ENCODE data around the gene MUC7.
"Not testable (repeated sequence)": the region's sequence is repeated elsewhere in the genome, so short reads cannot be mapped to it uniquely, and the experiment has no call there.

The MUC7 gene

GRCh38 chr4:70471897-70472296 is at the start of gene MUC7:
TSS of gene MUC7 (plus strand) at chr4:70472197. CDS start at chr4:70474022, 1,825 bp downstream.
- DNase-seq, result no peak

- DNase-seq, result no peak
Measured at GRCh38 chr4:70425306-70425705, 46.7 kb upstream of the MUC7 start.

- DNase-seq, result no peak
Measured at GRCh38 chr4:70426789-70427188, 45.2 kb upstream of the MUC7 start.

- no peak for DNase-seq
Measured at GRCh38 chr4:70437197-70437596, 34.8 kb upstream of the MUC7 start.

GRCh38 chr4:70442474-70442873 is 29.5 kb upstream of the MUC7 start:
- DNase-seq, result no peak

GRCh38 chr4:70443329-70443728 is 28.7 kb upstream of the MUC7 start:
- DNase-seq, result no peak

- no peak for DNase-seq
Measured at GRCh38 chr4:70449220-70449619, 22.8 kb upstream of the MUC7 start.

- no peak for DNase-seq
Measured at GRCh38 chr4:70452946-70453345, 19.1 kb upstream of the MUC7 start.

- DNase-seq, result no peak
Measured at GRCh38 chr4:70463335-70463734, 8.7 kb upstream of the MUC7 start.

- DNase-seq, result no peak
Measured at GRCh38 chr4:70473679-70474078, 1.7 kb downstream of the MUC7 start.

- no peak for DNase-seq
Measured at GRCh38 chr4:70488748-70489147, 16.8 kb downstream of the MUC7 start.

- no peak for DNase-seq
Measured at GRCh38 chr4:70496231-70496630, 24.2 kb downstream of the MUC7 start.

GRCh38 chr4:70501838-70502237 is 29.8 kb downstream of the MUC7 start:
- not testable (repeated sequence) for DNase-seq

GRCh38 chr4:70504733-70505132 is 32.7 kb downstream of the MUC7 start:
- DNase-seq, result no peak

GRCh38 chr4:70505151-70505748 is 33.3 kb downstream of the MUC7 start:
- DNase-seq, result peak; percentile 37

- DNase-seq, result no peak
Measured at GRCh38 chr4:70508801-70509200, 36.8 kb downstream of the MUC7 start.

- no peak for DNase-seq
Measured at GRCh38 chr4:70511365-70511764, 39.4 kb downstream of the MUC7 start.

- no peak for DNase-seq
Measured at GRCh38 chr4:70515367-70516250, 43.6 kb downstream of the MUC7 start.

GRCh38 chr4:70518269-70518668 is 46.3 kb downstream of the MUC7 start, which contains the start of gene AMTN:
TSS of gene AMTN (plus strand) at chr4:70518569. CDS start at chr4:70518778, 209 bp downstream.
- DNase-seq, result no peak

GRCh38 chr4:70518716-70519115 is 46.7 kb downstream of the MUC7 start:
- no peak for DNase-seq

- DNase-seq, result no peak
Measured at GRCh38 chr4:70522626-70523025, 50.6 kb downstream of the MUC7 start.

GRCh38 chr4:70530997-70531396 is 59.0 kb downstream of the MUC7 start:
- DNase-seq, result no peak

GRCh38 chr4:70531981-70532380 is 60.0 kb downstream of the MUC7 start:
- no peak for DNase-seq
